Activated CD8-positive, alpha-beta memory T cell treated with anti-CD3 and anti-CD28 coated beads for 4 hours (primary cell): ENCODE data around the gene AOC2.
"Not testable (repeated sequence)": the region's sequence is repeated elsewhere in the genome, so short reads cannot be mapped to it uniquely, and the experiment has no call there.

ENCODE experiments used
- DNase-seq, 2 donors: peaks; one replicate each; pipeline ENCODE4 v3.0.0-alpha.2; 2020; ENCODE audit warnings: low read depth in 2 of 2

Gene AOC2

GRCh38 chr17:42832934-42833766 lies 11.2 kb upstream of the AOC2 start, which contains the start of gene PSME3:
Gene PSME3, plus strand, starts transcription at chr17:42833397. Its CDS starts 235 bp downstream, at chr17:42833632.
- DNase-seq = peak; percentile 81 to 82

DNA sequence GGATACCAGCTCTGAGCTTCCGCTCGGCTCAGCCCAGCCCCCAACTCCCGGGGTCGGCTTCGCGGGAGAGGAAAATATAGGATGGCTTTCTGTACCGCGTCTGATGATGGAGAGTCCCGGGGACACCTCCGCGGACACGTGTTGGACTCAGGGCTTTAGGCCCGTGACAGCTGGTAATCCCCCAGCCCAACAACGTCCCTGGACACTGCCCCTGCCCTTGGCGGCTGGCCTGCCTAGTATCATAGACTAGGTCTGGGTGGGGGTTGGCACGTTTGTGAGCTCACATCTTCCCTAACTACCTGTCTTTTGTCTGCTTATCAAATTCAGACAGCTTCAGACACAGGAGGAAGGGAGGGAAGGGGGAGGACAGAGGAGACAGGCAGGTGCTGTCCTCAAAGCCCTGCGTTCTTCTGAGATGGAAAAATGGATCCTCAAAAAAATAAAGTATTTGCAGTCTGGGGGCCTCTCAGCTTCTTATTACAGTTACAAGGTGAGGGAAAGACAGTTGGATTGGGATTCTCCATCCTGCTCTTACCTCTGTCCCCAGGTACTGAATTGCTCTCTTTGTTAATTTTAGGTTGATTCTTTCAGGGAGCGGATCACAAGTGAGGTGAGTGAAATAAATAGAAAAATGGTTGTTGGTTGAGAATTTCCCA lies 10.5 kb upstream of the AOC2 start:
- no peak for DNase-seq

- DNase-seq = no peak
Observed at GRCh38 chr17:42835732-42836131, 8.6 kb upstream of the AOC2 start.

GRCh38 chr17:42841975-42842685 lies 2.2 kb upstream of the AOC2 start:
- DNase-seq = no peak

DNA sequence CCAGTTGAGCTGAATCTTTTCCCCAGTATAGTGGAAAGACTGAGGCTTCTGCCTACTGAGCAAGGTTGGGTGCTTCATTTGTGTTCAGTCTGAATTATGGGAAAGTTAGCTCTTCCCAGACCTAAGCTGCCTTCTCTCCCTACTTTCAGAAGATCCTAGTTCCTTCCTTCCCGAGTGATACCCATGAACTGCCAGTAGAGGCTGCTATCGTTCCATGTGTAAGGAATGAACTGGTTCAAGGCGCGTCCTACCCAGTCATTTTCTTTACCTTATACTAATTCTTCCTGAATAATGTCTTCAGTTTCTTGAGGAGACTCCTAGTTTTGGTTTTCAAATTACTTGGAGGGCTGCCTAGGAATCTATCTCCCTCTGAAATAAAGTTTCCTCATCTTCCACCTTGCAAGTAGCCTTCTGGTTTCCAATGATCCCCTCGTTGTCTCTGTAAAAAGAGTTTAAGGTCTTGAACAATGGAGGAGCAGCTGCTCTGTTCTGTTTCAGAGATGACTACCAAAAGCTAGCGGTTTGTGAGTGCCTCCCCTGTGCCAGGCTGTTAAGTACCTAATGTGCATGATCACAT lies 934 bp upstream of the AOC2 start:
- no peak for DNase-seq

DNA sequence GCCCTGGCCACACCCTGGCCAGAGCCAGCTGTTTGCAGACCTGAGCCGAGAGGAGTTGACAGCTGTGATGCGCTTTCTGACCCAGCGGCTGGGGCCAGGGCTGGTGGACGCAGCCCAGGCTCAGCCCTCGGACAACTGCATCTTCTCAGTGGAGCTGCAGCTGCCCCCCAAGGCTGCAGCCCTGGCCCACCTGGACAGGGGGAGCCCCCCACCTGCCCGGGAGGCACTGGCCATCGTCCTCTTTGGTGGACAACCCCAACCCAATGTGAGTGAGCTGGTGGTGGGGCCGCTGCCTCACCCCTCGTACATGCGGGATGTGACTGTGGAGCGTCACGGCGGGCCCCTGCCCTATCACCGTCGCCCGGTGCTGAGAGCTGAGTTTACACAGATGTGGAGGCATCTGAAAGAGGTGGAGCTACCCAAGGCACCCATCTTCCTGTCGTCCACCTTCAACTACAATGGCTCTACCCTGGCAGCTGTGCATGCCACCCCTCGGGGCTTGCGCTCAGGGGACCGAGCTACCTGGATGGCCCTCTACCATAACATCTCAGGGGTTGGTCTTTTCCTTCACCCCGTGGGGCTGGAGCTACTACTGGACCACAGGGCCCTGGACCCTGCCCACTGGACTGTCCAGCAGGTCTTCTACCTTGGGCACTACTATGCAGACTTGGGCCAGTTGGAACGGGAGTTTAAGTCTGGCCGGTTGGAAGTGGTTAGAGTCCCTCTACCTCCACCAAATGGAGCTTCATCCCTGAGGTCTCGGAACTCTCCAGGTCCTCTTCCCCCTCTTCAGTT lies 578 bp downstream of the AOC2 start:
- no peak for DNase-seq

DNA sequence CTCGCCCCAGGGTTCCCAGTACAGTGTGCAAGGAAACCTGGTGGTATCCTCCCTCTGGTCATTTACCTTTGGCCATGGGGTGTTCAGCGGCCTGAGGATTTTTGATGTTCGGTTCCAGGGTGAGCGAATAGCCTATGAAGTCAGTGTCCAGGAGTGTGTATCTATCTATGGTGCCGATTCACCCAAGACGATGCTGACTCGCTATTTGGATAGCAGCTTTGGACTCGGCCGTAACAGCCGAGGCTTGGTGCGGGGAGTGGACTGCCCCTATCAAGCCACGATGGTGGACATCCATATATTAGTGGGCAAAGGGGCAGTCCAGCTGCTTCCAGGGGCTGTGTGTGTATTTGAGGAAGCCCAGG lies 1.2 kb downstream of the AOC2 start:
- DNase-seq = no peak

DNA sequence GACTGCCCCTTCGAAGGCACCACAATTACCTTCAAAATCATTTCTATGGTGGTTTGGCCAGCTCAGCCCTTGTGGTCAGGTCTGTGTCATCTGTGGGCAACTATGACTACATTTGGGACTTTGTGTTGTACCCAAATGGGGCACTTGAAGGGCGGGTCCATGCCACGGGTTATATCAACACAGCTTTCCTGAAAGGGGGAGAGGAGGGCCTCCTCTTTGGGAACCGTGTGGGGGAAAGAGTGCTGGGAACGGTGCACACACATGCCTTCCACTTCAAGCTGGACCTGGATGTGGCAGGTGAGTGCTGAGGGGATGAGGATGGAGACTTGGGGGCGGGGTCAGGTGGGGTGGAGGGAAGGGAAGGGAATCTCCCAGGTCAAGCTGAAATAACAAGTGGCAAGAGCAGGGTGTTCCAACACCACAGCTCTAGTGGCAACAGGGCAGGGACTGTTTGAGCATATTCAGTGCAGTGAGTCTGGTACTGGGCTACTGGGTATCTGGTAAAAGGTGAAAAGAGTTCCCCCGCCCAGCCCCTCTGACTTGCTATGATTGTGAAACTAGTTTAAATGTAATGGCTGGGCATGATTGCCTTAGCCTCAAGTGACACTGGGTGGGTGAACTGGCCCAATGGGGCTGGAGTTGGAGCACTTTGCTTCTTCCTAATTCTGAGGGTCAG lies 1.7 kb downstream of the AOC2 start:
- DNase-seq = no peak

- DNase-seq = no peak
Observed at GRCh38 chr17:42846594-42847280, 2.4 kb downstream of the AOC2 start.

GRCh38 chr17:42848093-42848492 lies 3.7 kb downstream of the AOC2 start:
- no peak for DNase-seq

- no peak for DNase-seq
Observed at GRCh38 chr17:42849031-42849430, 4.7 kb downstream of the AOC2 start.

DNA sequence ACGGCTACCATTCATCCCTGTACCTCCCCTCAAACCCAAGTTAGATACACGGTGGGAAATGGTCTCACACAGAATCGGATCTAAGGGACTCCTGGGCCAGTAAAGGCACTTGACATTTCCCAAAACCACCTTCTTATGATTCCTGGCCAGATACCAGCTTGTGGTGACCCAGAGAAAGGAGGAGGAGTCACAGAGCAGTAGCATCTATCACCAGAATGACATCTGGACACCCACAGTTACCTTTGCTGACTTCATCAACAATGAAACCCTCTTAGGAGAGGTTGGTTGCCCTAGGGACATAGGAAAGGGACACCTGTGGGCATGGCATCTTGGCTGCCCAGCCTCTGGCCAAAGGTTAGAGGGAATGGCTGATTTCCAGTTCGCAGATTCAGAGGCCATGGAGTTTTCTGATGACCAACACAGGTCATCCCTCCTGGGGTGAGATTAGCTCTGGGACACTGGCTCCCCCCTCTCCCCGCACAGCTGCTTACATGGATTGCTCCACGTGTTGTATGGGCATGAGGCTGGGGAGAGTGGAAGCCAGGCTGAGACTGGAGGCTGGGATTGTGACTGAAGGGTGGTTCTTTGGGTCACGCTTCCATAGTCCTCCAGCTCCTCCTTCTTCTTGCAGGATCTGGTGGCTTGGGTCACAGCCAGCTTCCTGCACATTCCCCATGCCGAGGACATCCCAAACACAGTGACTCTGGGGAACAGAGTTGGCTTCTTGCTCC lies 5.2 kb downstream of the AOC2 start:
- DNase-seq = no peak

- no peak for DNase-seq
Observed at GRCh38 chr17:42850954-42851353, 6.6 kb downstream of the AOC2 start, which contains the start of gene AOC3. Gene AOC3, plus strand, starts transcription at chr17:42851199. Its CDS starts 145 bp downstream, at chr17:42851344.

- DNase-seq = not testable (repeated sequence)
Observed at GRCh38 chr17:42851371-42852240, 7.2 kb downstream of the AOC2 start.

DNA sequence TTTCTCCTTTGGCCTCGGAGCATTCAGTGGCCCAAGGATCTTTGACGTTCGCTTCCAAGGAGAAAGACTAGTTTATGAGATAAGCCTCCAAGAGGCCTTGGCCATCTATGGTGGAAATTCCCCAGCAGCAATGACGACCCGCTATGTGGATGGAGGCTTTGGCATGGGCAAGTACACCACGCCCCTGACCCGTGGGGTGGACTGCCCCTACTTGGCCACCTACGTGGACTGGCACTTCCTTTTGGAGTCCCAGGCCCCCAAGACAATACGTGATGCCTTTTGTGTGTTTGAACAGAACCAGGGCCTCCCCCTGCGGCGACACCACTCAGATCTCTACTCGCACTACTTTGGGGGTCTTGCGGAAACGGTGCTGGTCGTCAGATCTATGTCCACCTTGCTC lies 8.0 kb downstream of the AOC2 start:
- DNase-seq = no peak

- DNase-seq = no peak
Observed at GRCh38 chr17:42853004-42853403, 8.6 kb downstream of the AOC2 start.

- DNase-seq = no peak
Observed at GRCh38 chr17:42853597-42853967, 9.2 kb downstream of the AOC2 start.

- DNase-seq = no peak
Observed at GRCh38 chr17:42853968-42854790, 9.8 kb downstream of the AOC2 start.
